Sigmoid colon (tissue), 4 donors: ENCODE data around the gene CDC42BPA.

ENCODE experiments used
- CTCF ChIP-seq, 4 experiments: fragments of 450-650 bp in 3 of 4; fragments of 200-600 bp in 1 of 4; IDR thresholded peaks; one replicate each; pipeline ENCODE4 v1.5.1; 2016 to 2019; ENCODE audit warnings: antibody characterized with exemption in 4 of 4, mild to moderate bottlenecking in 3 of 4, moderate library complexity in 2 of 4
- POLR2AphosphoS5 ChIP-seq, 4 donors: sonication (generic); formaldehyde crosslinking; IDR thresholded peaks; one replicate each; pipeline ENCODE4 v1.6.1; 2017; ENCODE audit warnings: antibody characterized with exemption in 4 of 4

DNA sequence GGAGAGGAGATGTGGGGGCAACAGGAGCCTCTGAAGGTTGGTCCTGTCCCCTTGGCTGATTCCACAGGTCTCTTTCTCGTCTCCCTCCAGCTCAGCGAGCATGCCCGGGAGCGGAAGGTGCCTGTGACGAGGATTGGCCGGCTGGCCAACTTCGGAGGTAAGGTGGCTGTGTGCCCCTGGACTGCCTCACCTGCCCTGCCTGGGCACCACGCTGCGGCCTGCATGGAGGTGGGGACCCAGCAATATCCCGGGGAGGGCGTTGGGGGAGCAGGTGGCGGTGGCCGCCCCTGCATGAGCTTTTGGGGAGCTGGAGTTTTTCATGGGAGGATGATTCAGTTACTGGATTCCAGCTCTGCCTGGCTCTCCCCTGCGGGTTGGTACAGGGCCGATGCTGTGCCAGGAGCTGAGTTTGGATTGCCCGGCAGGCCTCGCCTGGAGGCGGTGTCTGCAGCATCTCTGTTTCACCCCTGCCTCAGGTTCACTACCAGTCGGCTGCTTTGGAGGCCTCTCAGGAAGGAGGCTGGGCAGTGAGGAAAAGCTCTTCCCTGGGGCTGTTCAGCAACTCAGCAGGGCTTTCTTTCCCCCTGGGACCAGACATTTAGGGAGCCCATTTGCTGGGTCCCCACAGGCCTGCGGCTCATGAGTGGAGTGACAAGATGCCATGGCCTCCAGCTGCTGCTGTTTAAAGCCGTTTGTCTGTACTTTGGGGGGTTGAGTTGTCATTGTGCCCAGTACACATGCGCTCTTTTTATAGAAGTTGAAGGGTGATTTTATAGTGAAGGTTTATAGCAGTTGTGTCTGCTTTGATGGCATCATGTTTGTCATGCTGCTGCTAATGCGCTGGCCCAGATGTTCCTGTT lies 352.5 kb downstream of the CDC42BPA start:
- TF ChIP-seq CTCF (IDR thresholded peaks at IDR 0.05): no peak
- TF ChIP-seq POLR2AphosphoS5 (IDR thresholded peaks at IDR 0.05): no peak
